Stimulated activated CD4-positive, alpha-beta T cell treated with anti-CD3 and anti-CD28 coated beads, Interleukin-12 subunit alpha, Interleukin-12 subunit beta, amount 100 ng/mL, for 4 hours (primary cell): ENCODE results near the gene NGF.
"Not testable (repeated sequence)": the region's sequence is repeated elsewhere in the genome, so short reads cannot be mapped to it uniquely, and the experiment has no call there.

ENCODE experiments used
- DNase-seq: peaks from one replicate; pipeline ENCODE4 v3.0.0-alpha.2; 2020

Gene NGF

GRCh38 chr1:115332813-115333608 lies 5.0 kb downstream of the NGF start:
- no peak for DNase-seq

GRCh38 chr1:115331558-115332331 lies 6.3 kb downstream of the NGF start:
- no peak for DNase-seq

GRCh38 chr1:115330480-115331013 lies 7.5 kb downstream of the NGF start:
- no peak for DNase-seq

- no peak for DNase-seq
These were observed 8.1 kb downstream of the NGF start for GRCh38 chr1:115329965-115330364.

- DNase-seq, result no peak
These were observed 10.8 kb downstream of the NGF start for GRCh38 chr1:115327270-115327669.

GRCh38 chr1:115326419-115326818 lies 11.6 kb downstream of the NGF start:
- no peak for DNase-seq

GRCh38 chr1:115325874-115326273 lies 12.2 kb downstream of the NGF start:
- no peak for DNase-seq

GRCh38 chr1:115324649-115325420 lies 13.2 kb downstream of the NGF start:
- DNase-seq, result no peak

- DNase-seq, result no peak
These were observed 14.6 kb downstream of the NGF start for GRCh38 chr1:115323366-115324004.

- DNase-seq, result no peak
These were observed 15.4 kb downstream of the NGF start for GRCh38 chr1:115322631-115323030.

GRCh38 chr1:115320377-115320776 lies 17.7 kb downstream of the NGF start:
- no peak for DNase-seq

GRCh38 chr1:115319706-115320105 lies 18.3 kb downstream of the NGF start:
- no peak for DNase-seq

GRCh38 chr1:115317101-115318012 lies 20.7 kb downstream of the NGF start:
- no peak for DNase-seq

GRCh38 chr1:115314765-115315164 lies 23.3 kb downstream of the NGF start:
- DNase-seq, result no peak

- DNase-seq, result no peak
These were observed 24.0 kb downstream of the NGF start for GRCh38 chr1:115314092-115314491.

- no peak for DNase-seq
These were observed 24.9 kb downstream of the NGF start for GRCh38 chr1:115313182-115313581.

GRCh38 chr1:115312742-115313141 lies 25.3 kb downstream of the NGF start:
- no peak for DNase-seq

GRCh38 chr1:115311474-115311989 lies 26.5 kb downstream of the NGF start:
- no peak for DNase-seq

GRCh38 chr1:115310581-115311473 lies 27.2 kb downstream of the NGF start:
- DNase-seq, result no peak

- not testable (repeated sequence) for DNase-seq
These were observed 28.5 kb downstream of the NGF start for GRCh38 chr1:115309504-115309903.
